ENCODE results near the gene INF2.

The INF2 gene

DNA sequence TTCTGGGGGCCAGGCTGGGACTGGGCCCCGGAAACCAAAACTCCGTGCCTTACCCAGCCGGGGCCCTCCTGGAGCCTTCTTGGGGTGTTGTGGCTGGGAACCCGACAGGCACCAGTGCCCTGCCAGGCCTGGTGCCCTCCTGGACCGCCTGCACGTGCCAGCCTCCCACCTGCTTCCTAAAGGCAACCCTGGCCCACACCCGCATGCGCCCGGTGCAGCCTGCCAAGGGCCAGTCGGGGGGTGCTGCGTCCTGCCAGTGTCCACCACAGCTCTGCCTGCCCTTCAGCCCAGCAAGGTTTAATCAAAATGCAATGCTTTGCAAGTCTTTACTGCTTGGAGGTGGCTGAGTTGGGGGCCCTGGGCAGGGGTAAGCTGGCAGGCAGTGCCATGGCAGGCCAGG is 29.5 kb downstream of the INF2 start:
- Histone ChIP-seq H3K4me1 (ENCODE audit: control insufficient read depth, low read depth, low read length) (no peaks in the 10 kb centered on the region), H4K5ac (ENCODE audit: low read length) (no peak overlapping the region), H3K56ac (ENCODE audit: low read length) (no peak overlapping the region), H3K27me3 (ENCODE audit: insufficient read depth, low read length, poor library complexity) (no peaks in the 10 kb centered on the region), H3K4ac (ENCODE audit: low read depth, low read length) (no peak overlapping the region), H3K27ac (ENCODE audit: low read depth, low read length) (no peak overlapping the region), H3K79me1 (ENCODE audit: low read length) (no peaks in the 10 kb centered on the region), H3K79me2 (ENCODE audit: control insufficient read depth, insufficient read depth, low read length) (no peaks in the 10 kb centered on the region), H3K4me3 (ENCODE audit: low read length) (no peak overlapping the region), H4K8ac (ENCODE audit: low read depth, low read length) (no peak overlapping the region), H2BK15ac (replicated peaks; ENCODE audit: low read depth) (no peak overlapping the region), H2BK120ac (ENCODE audit: low read depth, low read length) (no peak overlapping the region), H3K36me3 (ENCODE audit: control insufficient read depth, insufficient read depth, low read length) (peaks cover 2% of the 10 kb centered on the region), H3K4me2 (ENCODE audit: low read length) (no peak overlapping the region), H3K9ac (ENCODE audit: low read length) (no peak overlapping the region), H2AK5ac (ENCODE audit: low read length) (no peak overlapping the region), H2BK5ac (ENCODE audit: low read length) (no peak overlapping the region), H3K18ac (ENCODE audit: low read length) (no peak overlapping the region), H3K23ac (ENCODE audit: low read length) (no peak overlapping the region)
- no peak for DNase-seq
- no CpG with 5 or more reads among the region's 11 CpGs for WGBS (ENCODE audit: extremely low coverage, insufficient coverage, low lambda C conversion rate)

GRCh38 chr14:104719343-104719742 is 29.9 kb downstream of the INF2 start:
- Histone ChIP-seq H3K27ac (ENCODE audit: low read depth, low read length) (no peak overlapping the region), H3K36me3 (ENCODE audit: control insufficient read depth, insufficient read depth, low read length) (peaks cover 2% of the 10 kb centered on the region), H3K4me2 (ENCODE audit: low read length) (no peak overlapping the region), H2BK15ac (replicated peaks; ENCODE audit: low read depth) (no peak overlapping the region), H2BK120ac (ENCODE audit: low read depth, low read length) (no peak overlapping the region), H3K56ac (ENCODE audit: low read length) (no peak overlapping the region), H3K18ac (ENCODE audit: low read length) (no peak overlapping the region), H3K27me3 (ENCODE audit: insufficient read depth, low read length, poor library complexity) (no peaks in the 10 kb centered on the region), H4K5ac (ENCODE audit: low read length) (no peak overlapping the region), H3K9ac (ENCODE audit: low read length) (no peak overlapping the region), H3K79me1 (ENCODE audit: low read length) (no peaks in the 10 kb centered on the region), H3K23ac (ENCODE audit: low read length) (no peak overlapping the region), H3K79me2 (ENCODE audit: control insufficient read depth, insufficient read depth, low read length) (no peaks in the 10 kb centered on the region), H3K4me1 (ENCODE audit: control insufficient read depth, low read depth, low read length) (no peaks in the 10 kb centered on the region), H2BK5ac (ENCODE audit: low read length) (no peak overlapping the region), H3K4me3 (ENCODE audit: low read length) (no peak overlapping the region), H4K8ac (ENCODE audit: low read depth, low read length) (no peak overlapping the region), H2AK5ac (ENCODE audit: low read length) (no peak overlapping the region), H3K4ac (ENCODE audit: low read depth, low read length) (no peak overlapping the region)
- no peak for DNase-seq
- no CpG with 5 or more reads among the region's 15 CpGs for WGBS (ENCODE audit: extremely low coverage, insufficient coverage, low lambda C conversion rate)

- no peak overlapping the region for H3K18ac ChIP-seq (ENCODE audit: low read length)
- peaks cover 2% of the 10 kb centered on the region for H3K36me3 ChIP-seq (ENCODE audit: control insufficient read depth, insufficient read depth, low read length)
- H3K4me3 ChIP-seq (ENCODE audit: low read length) = no peak overlapping the region
- WGBS (ENCODE audit: extremely low coverage, insufficient coverage, low lambda C conversion rate) = no CpG with 5 or more reads among the region's 18 CpGs
- no peak for DNase-seq
- H3K27ac ChIP-seq (ENCODE audit: low read depth, low read length) = no peak overlapping the region
- H3K4me2 ChIP-seq (ENCODE audit: low read length) = no peak overlapping the region
- H2BK5ac ChIP-seq (ENCODE audit: low read length) = no peak overlapping the region
- H3K79me2 ChIP-seq (ENCODE audit: control insufficient read depth, insufficient read depth, low read length) = no peaks in the 10 kb centered on the region
- no peak overlapping the region for H2BK120ac ChIP-seq (ENCODE audit: low read depth, low read length)
- no peaks in the 10 kb centered on the region for H3K27me3 ChIP-seq (ENCODE audit: insufficient read depth, low read length, poor library complexity)
- H4K5ac ChIP-seq (ENCODE audit: low read length) = no peak overlapping the region
- H3K56ac ChIP-seq (ENCODE audit: low read length) = no peak overlapping the region
- no peak overlapping the region for H2AK5ac ChIP-seq (ENCODE audit: low read length)
- no peak overlapping the region for H4K8ac ChIP-seq (ENCODE audit: low read depth, low read length)
- H2BK15ac ChIP-seq (replicated peaks; ENCODE audit: low read depth) = no peak overlapping the region
- H3K79me1 ChIP-seq (ENCODE audit: low read length) = no peaks in the 10 kb centered on the region
- no peaks in the 10 kb centered on the region for H3K4me1 ChIP-seq (ENCODE audit: control insufficient read depth, low read depth, low read length)
- H3K9ac ChIP-seq (ENCODE audit: low read length) = no peak overlapping the region
- H3K23ac ChIP-seq (ENCODE audit: low read length) = no peak overlapping the region
- no peak overlapping the region for H3K4ac ChIP-seq (ENCODE audit: low read depth, low read length)
Measured at GRCh38 chr14:104721505-104722431, 32.4 kb downstream of the INF2 start.

DNA sequence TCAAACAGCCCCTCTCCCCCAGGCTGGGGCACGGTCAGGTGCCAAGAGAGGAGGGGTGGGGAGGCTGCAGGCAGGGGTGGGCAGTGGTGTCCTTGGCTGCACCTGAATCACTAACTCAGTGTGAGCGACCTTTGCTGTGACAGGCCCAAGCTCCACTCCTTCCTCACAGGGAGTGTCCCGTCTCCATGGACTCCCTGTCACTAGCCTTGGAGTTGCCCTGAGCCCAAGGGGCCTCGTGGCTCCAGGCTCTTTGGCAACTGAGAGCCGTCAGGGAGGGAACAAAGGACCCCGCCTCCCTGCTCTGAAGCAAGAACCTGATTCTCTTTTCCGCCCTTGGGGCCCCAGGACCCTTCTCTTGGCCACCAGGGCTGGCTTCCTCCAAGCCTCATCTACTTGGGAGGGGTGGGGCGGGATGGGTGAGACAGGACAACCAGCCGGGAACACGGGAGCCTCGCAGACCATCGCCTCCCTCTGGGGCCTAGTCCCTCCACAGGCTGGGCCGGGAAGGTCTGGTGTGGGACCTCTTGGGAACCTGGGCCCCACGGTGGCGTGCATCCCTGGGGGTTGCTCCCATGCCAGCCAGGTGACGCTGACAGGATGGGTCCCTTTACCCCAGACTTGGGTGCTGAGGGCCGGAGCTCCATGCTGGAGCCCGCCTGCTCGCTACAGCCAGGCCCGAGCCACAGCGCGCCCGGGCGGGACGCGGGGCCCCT is 33.7 kb downstream of the INF2 start:
- Histone ChIP-seq H3K36me3 (ENCODE audit: control insufficient read depth, insufficient read depth, low read length) (peaks cover 2% of the 10 kb centered on the region), H3K9ac (ENCODE audit: low read length) (no peak overlapping the region), H3K4me2 (ENCODE audit: low read length) (no peak overlapping the region), H3K18ac (ENCODE audit: low read length) (no peak overlapping the region), H3K4me3 (ENCODE audit: low read length) (no peak overlapping the region), H3K79me1 (ENCODE audit: low read length) (no peaks in the 10 kb centered on the region), H2BK5ac (ENCODE audit: low read length) (no peak overlapping the region), H3K27me3 (ENCODE audit: insufficient read depth, low read length, poor library complexity) (no peaks in the 10 kb centered on the region), H2BK15ac (replicated peaks; ENCODE audit: low read depth) (no peak overlapping the region), H2AK5ac (ENCODE audit: low read length) (no peak overlapping the region), H3K56ac (ENCODE audit: low read length) (peak overlapping the region; percentile 25), H4K8ac (ENCODE audit: low read depth, low read length) (no peak overlapping the region), H3K4ac (ENCODE audit: low read depth, low read length) (no peak overlapping the region), H3K4me1 (ENCODE audit: control insufficient read depth, low read depth, low read length) (no peaks in the 10 kb centered on the region), H3K23ac (ENCODE audit: low read length) (no peak overlapping the region), H3K27ac (ENCODE audit: low read depth, low read length) (no peak overlapping the region), H4K5ac (ENCODE audit: low read length) (no peak overlapping the region), H3K79me2 (ENCODE audit: control insufficient read depth, insufficient read depth, low read length) (no peaks in the 10 kb centered on the region), H2BK120ac (ENCODE audit: low read depth, low read length) (no peak overlapping the region)
- peak; percentile 56 for DNase-seq
- WGBS (ENCODE audit: extremely low coverage, insufficient coverage, low lambda C conversion rate) = no CpG with 5 or more reads among the region's 26 CpGs

- Histone ChIP-seq H3K4me2 (ENCODE audit: low read length) (peak within 1 kb of the TSS; percentile 91), H3K36me3 (ENCODE audit: control insufficient read depth, insufficient read depth, low read length) (peaks cover 2% of the 10 kb centered on the region), H3K79me1 (ENCODE audit: low read length) (no peaks in the 10 kb centered on the region), H3K4me3 (ENCODE audit: low read length) (peak within 1 kb of the TSS; percentile 37), H2AK5ac (ENCODE audit: low read length) (no peak within 1 kb of the TSS), H3K4ac (ENCODE audit: low read depth, low read length) (no peak within 1 kb of the TSS), H2BK15ac (replicated peaks; ENCODE audit: low read depth) (no peak within 1 kb of the TSS), H3K56ac (ENCODE audit: low read length) (peak within 1 kb of the TSS; percentile 91), H3K27ac (ENCODE audit: low read depth, low read length) (no peak within 1 kb of the TSS), H3K4me1 (ENCODE audit: control insufficient read depth, low read depth, low read length) (no peaks in the 10 kb centered on the region), H2BK5ac (ENCODE audit: low read length) (no peak within 1 kb of the TSS), H3K9ac (ENCODE audit: low read length) (peak within 1 kb of the TSS; percentile 83), H3K23ac (ENCODE audit: low read length) (no peak within 1 kb of the TSS), H4K8ac (ENCODE audit: low read depth, low read length) (no peak within 1 kb of the TSS), H4K5ac (ENCODE audit: low read length) (no peak within 1 kb of the TSS), H3K27me3 (ENCODE audit: insufficient read depth, low read length, poor library complexity) (no peaks in the 10 kb centered on the region), H2BK120ac (ENCODE audit: low read depth, low read length) (no peak within 1 kb of the TSS), H3K79me2 (ENCODE audit: control insufficient read depth, insufficient read depth, low read length) (no peaks in the 10 kb centered on the region), H3K18ac (ENCODE audit: low read length) (no peak within 1 kb of the TSS)
- whole genome bisulfite sequencing (ENCODE audit: extremely low coverage, insufficient coverage, low lambda C conversion rate) = no CpG with 5 or more reads among the region's 82 CpGs
- DNase-seq = peak; percentile 57
Measured at GRCh38 chr14:104723651-104724406, 34.4 kb downstream of the INF2 start, which contains the start of gene ADSS1. ADSS1 (plus strand) TSS chr14:104724229; CDS start chr14:104724271, 42 bp downstream.

Data from mesendoderm (in vitro differentiated cells).